ENCODE measurements around the gene AHCYL2. TPM values are rescaled to one million over a fixed set of nuclear protein-coding genes. Genes with fewer than 3 reads are reported as not detected.
A peak's percentile ranks its signal among the peaks of the same experiment; 100 is the strongest.
"Not testable (repeated sequence)": the region's sequence is repeated elsewhere in the genome, so short reads cannot be mapped to it uniquely, and the experiment has no call there.

Gene AHCYL2
- polyA plus RNA-seq, 1 experiment, result 13.3 TPM

DNA sequence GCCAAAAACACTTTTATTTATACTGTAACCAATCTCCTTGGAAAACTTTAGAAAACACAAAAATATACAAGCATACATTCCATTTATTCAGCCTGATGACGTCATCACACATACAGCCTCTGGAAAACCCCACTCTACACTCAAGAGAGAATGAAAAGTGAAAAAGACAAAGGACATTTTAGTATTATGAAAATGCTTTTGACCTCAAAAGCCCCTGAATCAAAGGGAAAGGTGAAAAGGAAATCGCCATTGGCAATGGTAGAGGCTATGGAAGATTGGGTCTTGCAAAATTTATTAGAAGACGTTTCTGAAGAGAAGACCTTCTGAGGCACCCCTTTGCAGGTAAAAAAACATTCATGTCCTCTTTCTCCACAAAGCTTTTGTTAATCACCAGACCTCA lies 126.5 kb downstream of the AHCYL2 start:
- Histone ChIP-seq H3K27ac (ENCODE audit: low read depth, low read length) (peak overlapping the region; percentile 48), H3K9me3 (ENCODE audit: control insufficient read depth, insufficient read depth, low read length) (no peaks in the 10 kb centered on the region), H3K27me3 (ENCODE audit: control insufficient read depth, insufficient read depth, low read length) (no peaks in the 10 kb centered on the region), H3K4me3 (ENCODE audit: low read depth, low read length) (no peak overlapping the region)
- TF ChIP-seq, protein P1, sequence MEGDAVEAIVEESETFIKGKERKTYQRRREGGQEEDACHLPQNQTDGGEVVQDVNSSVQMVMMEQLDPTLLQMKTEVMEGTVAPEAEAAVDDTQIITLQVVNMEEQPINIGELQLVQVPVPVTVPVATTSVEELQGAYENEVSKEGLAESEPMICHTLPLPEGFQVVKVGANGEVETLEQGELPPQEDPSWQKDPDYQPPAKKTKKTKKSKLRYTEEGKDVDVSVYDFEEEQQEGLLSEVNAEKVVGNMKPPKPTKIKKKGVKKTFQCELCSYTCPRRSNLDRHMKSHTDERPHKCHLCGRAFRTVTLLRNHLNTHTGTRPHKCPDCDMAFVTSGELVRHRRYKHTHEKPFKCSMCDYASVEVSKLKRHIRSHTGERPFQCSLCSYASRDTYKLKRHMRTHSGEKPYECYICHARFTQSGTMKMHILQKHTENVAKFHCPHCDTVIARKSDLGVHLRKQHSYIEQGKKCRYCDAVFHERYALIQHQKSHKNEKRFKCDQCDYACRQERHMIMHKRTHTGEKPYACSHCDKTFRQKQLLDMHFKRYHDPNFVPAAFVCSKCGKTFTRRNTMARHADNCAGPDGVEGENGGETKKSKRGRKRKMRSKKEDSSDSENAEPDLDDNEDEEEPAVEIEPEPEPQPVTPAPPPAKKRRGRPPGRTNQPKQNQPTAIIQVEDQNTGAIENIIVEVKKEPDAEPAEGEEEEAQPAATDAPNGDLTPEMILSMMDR (IDR thresholded peaks at IDR 0.05; ENCODE audit: low read depth, low read length), result no peak
- no peak for DNase-seq (ENCODE audit: low read depth, low spot score)
- POLR2A ChIA-PET, result no interaction called here
- CTCF ChIA-PET, result interaction anchor here (1.6 to 4.4 kb wide), 2 partner anchors 8 to 17 kb away, joined by 5 to 26 read pairs; no protein-coding TSS in a partner anchor

DNA sequence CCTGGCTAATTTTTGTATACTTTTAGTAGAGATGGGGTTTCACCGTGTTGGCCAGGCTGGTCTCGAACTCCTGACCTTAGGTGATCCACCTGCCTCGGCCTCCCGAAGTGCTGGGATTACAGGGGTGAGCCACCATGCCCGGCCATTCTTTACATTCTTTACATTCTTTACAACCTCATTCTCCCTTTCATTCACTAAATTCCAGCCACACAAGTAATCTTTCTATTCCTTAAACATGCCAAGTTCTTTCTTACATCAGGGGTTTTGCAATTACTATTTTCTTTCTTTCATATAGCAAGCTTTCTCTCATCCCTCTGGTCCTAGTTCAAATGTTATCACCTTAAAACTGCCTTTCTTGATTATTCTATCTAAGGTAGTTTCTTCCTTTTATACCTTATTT lies 128.3 kb downstream of the AHCYL2 start:
- H3K27ac ChIP-seq (ENCODE audit: low read depth, low read length); H3K27me3 ChIP-seq (ENCODE audit: control insufficient read depth, insufficient read depth, low read length); DNase-seq (ENCODE audit: low read depth, low spot score); H3K9me3 ChIP-seq (ENCODE audit: control insufficient read depth, insufficient read depth, low read length); H3K4me3 ChIP-seq (ENCODE audit: low read depth, low read length); POLR2A ChIA-PET: not testable (repeated sequence)
- CTCF ChIA-PET, result interaction anchor here (1.0 to 4.4 kb wide), 4 partner anchors 9 to 119 kb away, joined by 4 to 26 read pairs (median 6); no protein-coding TSS in a partner anchor

- TF ChIP-seq, protein P1 (IDR thresholded peaks at IDR 0.05; ENCODE audit: low read depth, low read length), result no peak
- POLR2A ChIA-PET, result no interaction called here
Observed at GRCh38 chr7:129354428-129355157, 129.8 kb downstream of the AHCYL2 start.

GRCh38 chr7:129356176-129356575 lies 131.3 kb downstream of the AHCYL2 start:
- no peaks in the 10 kb centered on the region for H3K27me3 ChIP-seq (ENCODE audit: control insufficient read depth, insufficient read depth, low read length)
- H3K9me3 ChIP-seq (ENCODE audit: control insufficient read depth, insufficient read depth, low read length), result no peaks in the 10 kb centered on the region
- TF ChIP-seq, protein P1 (IDR thresholded peaks at IDR 0.05; ENCODE audit: low read depth, low read length), result no peak
- DNase-seq (ENCODE audit: low read depth, low spot score), result no peak
- ChIA-PET CTCF (no interaction called here), POLR2A (no interaction called here)
- no peak overlapping the region for H3K27ac ChIP-seq (ENCODE audit: low read depth, low read length)
- no peak overlapping the region for H3K4me3 ChIP-seq (ENCODE audit: low read depth, low read length)

More at GRCh38 chr7:129354428-129355157, 129.8 kb downstream of the AHCYL2 start:
- no peak for DNase-seq (ENCODE audit: low read depth, low spot score)
- CTCF ChIA-PET, result interaction anchor here (0.9 to 4.4 kb wide), 3 partner anchors 11 to 289 kb away, joined by 4 to 26 read pairs (median 4); no protein-coding TSS in a partner anchor
- H3K27me3 ChIP-seq (ENCODE audit: control insufficient read depth, insufficient read depth, low read length), result no peaks in the 10 kb centered on the region
- H3K27ac ChIP-seq (ENCODE audit: low read depth, low read length), result no peak overlapping the region
- H3K4me3 ChIP-seq (ENCODE audit: low read depth, low read length), result no peak overlapping the region
- H3K9me3 ChIP-seq (ENCODE audit: control insufficient read depth, insufficient read depth, low read length), result no peaks in the 10 kb centered on the region

DNA sequence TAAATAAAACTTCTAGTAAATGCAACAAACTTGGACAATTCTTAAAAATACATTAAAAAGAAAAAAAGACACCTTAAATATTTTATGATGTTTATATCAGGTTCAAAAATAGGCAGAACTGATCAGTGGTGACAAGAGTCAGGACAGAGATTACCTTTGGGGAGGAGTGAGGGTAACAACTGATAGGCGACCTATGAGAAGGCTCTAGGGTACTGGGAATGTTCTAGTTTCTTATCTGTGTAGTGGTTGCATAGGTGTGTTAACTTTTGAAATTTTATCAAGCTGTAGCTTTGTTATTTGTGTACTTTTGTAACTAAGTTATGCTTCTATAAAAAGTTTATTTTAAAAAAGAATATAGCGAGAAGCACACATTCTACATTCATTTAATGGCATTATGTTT lies 134.3 kb downstream of the AHCYL2 start:
- ChIA-PET POLR2A (no interaction called here), CTCF (interaction anchor here (0.9 to 3.4 kb wide), 8 partner anchors 9 to 286 kb away, joined by 3 to 33 read pairs (median 6); no protein-coding TSS in a partner anchor)
- TF ChIP-seq, protein P1 (IDR thresholded peaks at IDR 0.05; ENCODE audit: low read depth, low read length), result no peak
- DNase-seq (ENCODE audit: low read depth, low spot score), result no peak
- Histone ChIP-seq H3K4me3 (ENCODE audit: low read depth, low read length) (no peak overlapping the region), H3K27me3 (ENCODE audit: control insufficient read depth, insufficient read depth, low read length) (no peaks in the 10 kb centered on the region), H3K27ac (ENCODE audit: low read depth, low read length) (no peak overlapping the region), H3K9me3 (ENCODE audit: control insufficient read depth, insufficient read depth, low read length) (no peaks in the 10 kb centered on the region)
